Dendritic cell treated with granulocyte-macrophage colony-stimulating factor and Interleukin-4, amounts not matched to agents 40 ng/mL and 50 ng/mL, for 4 days (primary cell): ENCODE results near the gene UBLCP1.

ENCODE experiments used
- H3K27ac Mint-ChIP-seq: one replicate; pipeline ENCODE4 v1.8.0; 2022; ENCODE audit warnings: mild to moderate bottlenecking, mixed read lengths
- H3K27me3 Mint-ChIP-seq: one replicate; pipeline ENCODE4 v1.8.0; 2022; ENCODE audit warnings: mild to moderate bottlenecking, mixed read lengths
- H3K36me3 Mint-ChIP-seq: one replicate; pipeline ENCODE4 v1.8.0; 2022; ENCODE audit warnings: low read depth, mixed read lengths
- H3K4me1 Mint-ChIP-seq: one replicate; pipeline ENCODE4 v1.8.0; 2022; ENCODE audit warnings: low read depth, mixed read lengths
- H3K4me3 Mint-ChIP-seq: one replicate; pipeline ENCODE4 v1.8.0; 2022; ENCODE audit warnings: mild to moderate bottlenecking, moderate library complexity, mixed read lengths
- H3K9me3 Mint-ChIP-seq: one replicate; pipeline ENCODE4 v1.8.0; 2022; ENCODE audit warnings: mixed read lengths
- intact Hi-C: fragments of 100-400 bp; cut with micrococcal nuclease; formaldehyde crosslinking; loops from one replicate; pipeline ENCODE4 v1.15.0; 2022

UBLCP1 gene

DNA sequence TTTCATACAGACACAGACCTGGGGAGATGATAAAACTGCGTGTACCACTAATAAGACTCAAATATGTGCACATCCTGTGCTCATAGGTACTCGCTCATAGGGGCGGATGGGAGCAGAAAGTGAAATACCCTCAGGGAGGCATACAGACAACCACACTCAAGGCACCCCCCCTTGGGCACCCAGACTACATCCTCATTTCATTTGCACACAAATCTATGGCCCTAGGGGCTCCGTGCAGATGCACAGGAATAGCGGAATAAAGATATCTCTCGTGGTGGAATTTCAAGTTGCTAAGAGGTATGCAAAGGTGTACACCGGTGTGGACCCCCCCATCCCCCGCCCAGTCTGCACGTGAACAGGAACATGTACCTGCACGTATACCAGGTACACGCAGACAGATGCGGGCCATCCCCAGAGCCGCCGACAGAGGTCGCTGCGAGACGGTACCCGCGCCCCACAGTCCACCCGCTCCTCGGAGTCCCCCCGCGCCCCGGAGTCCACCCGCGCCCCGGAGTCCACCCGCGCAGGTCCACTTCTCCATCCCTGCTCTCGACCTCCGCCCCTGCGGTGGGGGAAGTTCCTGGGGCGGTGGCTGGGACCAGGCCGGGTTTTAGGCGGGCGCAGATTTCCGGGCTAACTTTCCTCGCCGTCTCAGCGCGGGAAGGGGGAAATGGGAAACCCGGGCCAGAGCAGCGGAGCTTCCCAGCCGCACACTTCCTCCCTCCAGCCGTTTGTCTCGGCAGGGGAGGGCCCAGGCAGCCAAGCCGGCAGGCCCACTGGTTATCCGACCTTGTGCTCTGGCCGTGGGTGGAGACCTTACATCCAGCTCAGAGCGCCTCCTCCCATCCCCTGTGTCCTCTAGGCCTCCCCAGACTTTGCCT lies 68.2 kb downstream of the UBLCP1 start:
- Mint-ChIP-seq H3K9me3 (no peaks in the 10 kb centered on the region), H3K4me1 (peaks cover 30% of the 10 kb centered on the region), H3K27me3 (peaks cover 2% of the 10 kb centered on the region), H3K36me3 (no peaks in the 10 kb centered on the region), H3K27ac (peak overlapping the region; percentile 68), H3K4me3 (peak overlapping the region; percentile 68)
- intact Hi-C loops = loop anchor here (5.0 to 10.0 kb wide), 3 partner anchors 123 to 586 kb away; partner anchors contain the start of gene ADRA1B

DNA sequence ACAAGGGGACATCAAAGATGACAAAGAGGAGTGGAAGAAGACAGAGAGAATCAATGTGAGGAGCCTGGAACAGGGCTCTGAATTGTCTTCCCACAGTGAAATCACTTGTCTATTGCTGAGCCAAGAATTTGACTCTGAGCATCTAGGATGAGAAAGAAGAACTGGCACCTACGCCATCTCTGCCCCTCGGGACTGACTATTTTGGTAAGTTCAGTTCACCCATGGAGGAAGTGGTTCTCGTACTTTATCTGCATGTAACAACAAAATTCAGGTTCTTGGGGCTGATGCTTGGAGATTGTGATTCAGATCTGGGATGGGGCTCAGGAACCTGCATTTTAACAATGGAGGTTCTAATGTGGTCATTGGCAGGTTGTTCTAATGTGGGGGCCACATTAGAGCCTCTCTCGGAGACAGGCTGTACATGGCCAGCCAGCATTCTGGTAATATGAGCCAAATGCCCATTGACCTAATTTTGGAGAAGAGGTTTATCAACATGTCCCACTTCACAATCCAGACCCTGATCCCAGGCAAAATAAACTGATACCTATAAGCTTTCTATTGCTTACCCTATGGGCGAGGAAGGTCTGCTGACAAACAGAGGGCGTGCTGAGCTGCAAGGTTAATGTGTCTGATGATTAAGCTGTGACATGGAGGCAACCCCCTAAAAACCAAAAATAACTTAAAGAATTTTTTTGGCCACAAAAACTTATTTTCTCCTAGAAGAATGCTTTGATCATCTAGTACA lies 69.9 kb downstream of the UBLCP1 start:
- H3K36me3 Mint-ChIP-seq = no peaks in the 10 kb centered on the region
- H3K27ac Mint-ChIP-seq = no peak overlapping the region
- H3K27me3 Mint-ChIP-seq = no peaks in the 10 kb centered on the region
- peaks cover 46% of the 10 kb centered on the region for H3K4me1 Mint-ChIP-seq
- intact Hi-C loops = loop anchor here (5.0 to 10.0 kb wide), 3 partner anchors 122 to 584 kb away; partner anchors contain the start of gene ADRA1B
- H3K9me3 Mint-ChIP-seq = no peaks in the 10 kb centered on the region
- no peak overlapping the region for H3K4me3 Mint-ChIP-seq

DNA sequence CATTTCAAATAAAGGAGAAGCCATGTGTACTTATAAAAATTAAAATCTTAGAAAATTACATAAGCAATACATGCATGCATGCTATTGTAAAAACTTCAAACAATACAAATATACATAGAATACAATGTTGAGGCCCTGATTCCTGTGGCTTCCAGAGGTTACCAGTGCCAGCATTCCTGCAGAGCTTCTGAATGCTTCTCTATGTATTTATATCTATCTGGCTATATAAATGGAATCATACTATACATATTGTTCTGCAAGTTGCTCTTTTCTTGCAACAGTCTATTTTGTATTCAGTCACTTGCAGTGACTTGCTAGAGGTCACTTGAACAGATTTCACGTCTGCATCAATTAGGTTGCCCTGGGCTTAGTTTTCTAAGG lies 70.4 kb downstream of the UBLCP1 start:
- intact Hi-C loops = loop anchor here (5.0 to 10.0 kb wide), 3 partner anchors 121 to 584 kb away; partner anchors contain the start of gene ADRA1B
- H3K36me3 Mint-ChIP-seq = no peaks in the 10 kb centered on the region
- H3K4me1 Mint-ChIP-seq = peaks cover 51% of the 10 kb centered on the region
- H3K27me3 Mint-ChIP-seq = no peaks in the 10 kb centered on the region
- no peak overlapping the region for H3K27ac Mint-ChIP-seq
- no peaks in the 10 kb centered on the region for H3K9me3 Mint-ChIP-seq
- no peak overlapping the region for H3K4me3 Mint-ChIP-seq
